Umbilical cord (tissue), 2 donors: ENCODE results near the gene TRIM31. TPM values are rescaled to one million over a fixed set of nuclear protein-coding genes. Genes with fewer than 3 reads are reported as not detected.
"Not testable (repeated sequence)": the region's sequence is repeated elsewhere in the genome, so short reads cannot be mapped to it uniquely, and the experiment has no call there.

Experiments
- DNase-seq: peaks from one replicate; pipeline ENCODE4 v3.0.0-alpha.2; 2015; ENCODE audit warnings: low spot score
- total RNA-seq: library from RNA; depleted of rRNA; stranded (reverse); fragments of >200 nt; gene quantifications from one replicate; pipeline ENCODE4 v1.2.3, GENCODE V29; 2014; ENCODE audit warnings: low replicate concordance; ENCODE audit not compliant: insufficient read depth

The TRIM31 gene
- total RNA-seq, 1 donor from 2014 or later: 1.7 TPM

DNA sequence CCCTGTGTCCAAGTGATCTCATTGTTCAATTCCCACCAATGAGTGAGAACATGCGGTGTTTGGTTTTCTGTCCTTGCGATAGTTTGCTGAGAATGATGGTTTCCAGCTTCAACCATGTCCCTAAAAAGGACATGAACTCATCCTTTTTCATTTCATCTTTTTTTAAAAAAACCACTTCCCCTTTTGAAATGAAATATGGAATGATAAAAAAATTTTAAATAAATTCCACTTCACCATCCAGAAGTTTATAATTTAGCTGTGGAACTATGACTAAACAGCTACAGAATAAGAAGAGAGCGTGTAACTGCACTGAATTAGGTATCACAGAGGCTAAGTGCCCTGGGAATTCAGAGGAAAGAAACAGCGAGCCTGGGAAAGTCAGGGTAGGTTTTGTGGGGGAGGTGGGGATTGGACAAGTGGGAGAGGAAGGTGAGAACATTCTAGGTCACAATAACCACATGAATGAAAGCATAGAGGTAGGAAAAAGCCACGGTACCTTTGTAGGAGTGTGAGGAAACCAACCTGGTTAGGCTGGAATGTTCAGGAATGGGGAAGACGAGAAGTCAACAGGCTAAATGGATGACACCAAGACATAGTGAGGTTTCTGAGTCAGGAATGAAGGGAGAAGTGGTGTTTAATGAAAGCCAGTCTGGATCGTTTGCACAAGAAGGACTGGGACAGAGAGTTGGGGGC is 37.1 kb upstream of the TRIM31 start:
- DNase-seq: no peak

DNA sequence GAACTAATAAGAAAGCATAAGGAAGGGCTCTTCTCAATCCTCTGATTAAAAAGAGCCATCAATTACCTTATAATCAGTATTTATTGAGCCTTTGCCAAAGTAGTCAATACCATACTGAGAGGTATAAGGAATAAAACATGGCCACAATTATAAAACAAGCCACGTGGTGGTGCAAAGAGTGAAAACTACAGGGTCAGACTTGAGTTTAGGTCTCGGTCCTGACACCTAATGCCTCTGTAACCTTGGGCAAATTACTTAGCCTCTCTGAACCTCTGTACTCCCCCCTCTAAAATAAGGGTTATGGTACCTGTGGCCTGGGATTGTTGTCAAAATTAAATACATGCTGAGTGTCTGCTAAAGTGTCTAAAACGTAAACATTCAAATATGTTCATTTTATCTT is 36.3 kb upstream of the TRIM31 start:
- no peak for DNase-seq

GRCh38 chr6:30147096-30147495 is 34.2 kb upstream of the TRIM31 start:
- DNase-seq: no peak

GRCh38 chr6:30145818-30146217 is 32.9 kb upstream of the TRIM31 start:
- no peak for DNase-seq

DNA sequence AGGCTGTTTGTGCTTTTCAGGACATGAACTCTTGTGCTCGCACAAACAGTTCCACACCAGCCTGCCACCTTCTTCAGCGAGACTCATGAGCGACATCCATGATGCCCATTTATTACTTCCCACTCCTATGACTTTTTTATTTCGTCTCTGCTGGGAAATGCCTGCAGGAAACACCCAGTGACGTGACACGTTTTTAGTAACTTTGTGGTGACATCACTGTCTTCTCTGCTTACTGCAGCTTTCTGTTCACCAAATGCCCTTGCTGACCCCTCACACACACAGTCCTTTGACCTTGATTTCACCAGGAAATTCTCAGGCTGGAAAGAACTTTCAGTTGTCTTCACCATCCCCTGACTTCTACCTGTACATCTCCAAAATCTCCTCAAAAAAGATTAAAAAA is 31.9 kb upstream of the TRIM31 start:
- no peak for DNase-seq

DNA sequence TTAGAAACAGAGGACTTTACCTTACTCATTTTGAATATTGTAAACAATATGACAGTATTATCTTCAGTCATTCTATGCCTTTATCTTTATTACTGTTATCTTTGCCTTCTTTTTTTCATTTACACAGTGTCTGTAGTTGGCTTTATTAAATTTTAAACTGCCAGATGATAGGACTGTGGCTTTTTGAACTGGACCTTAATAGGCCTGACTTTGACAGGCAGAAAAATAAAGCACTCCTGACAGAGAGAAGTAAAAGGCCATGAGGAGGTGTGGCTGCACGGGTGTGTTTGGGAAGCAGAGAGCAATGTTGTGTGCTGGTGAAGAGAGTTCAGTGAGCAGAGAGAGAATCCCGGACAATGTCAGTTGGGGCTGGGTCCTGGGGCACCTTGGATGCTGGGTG is 30.9 kb upstream of the TRIM31 start:
- no peak for DNase-seq

- no peak for DNase-seq
These were observed 29.8 kb upstream of the TRIM31 start for GRCh38 chr6:30142665-30143064.

DNA sequence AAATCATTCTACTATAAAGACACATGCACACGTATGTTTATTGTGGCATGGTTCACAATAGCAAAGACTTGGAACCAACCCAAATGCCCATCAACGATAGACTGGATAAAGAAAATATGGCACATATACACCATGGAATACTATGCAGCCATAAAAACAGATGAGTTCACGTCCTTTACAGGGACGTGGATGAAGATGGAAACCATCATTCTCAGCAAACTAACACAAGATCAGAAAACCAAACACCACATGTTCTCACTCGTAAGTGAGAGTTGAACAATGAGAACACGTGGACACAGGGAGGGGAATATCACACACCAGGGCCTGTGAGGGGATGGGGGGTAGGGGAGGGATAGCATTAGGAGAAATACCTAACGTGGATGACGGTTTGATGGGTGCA is 27.4 kb upstream of the TRIM31 start:
- DNase-seq: not testable (repeated sequence)

GRCh38 chr6:30136570-30137286 is 23.8 kb upstream of the TRIM31 start:
- no peak for DNase-seq

DNA sequence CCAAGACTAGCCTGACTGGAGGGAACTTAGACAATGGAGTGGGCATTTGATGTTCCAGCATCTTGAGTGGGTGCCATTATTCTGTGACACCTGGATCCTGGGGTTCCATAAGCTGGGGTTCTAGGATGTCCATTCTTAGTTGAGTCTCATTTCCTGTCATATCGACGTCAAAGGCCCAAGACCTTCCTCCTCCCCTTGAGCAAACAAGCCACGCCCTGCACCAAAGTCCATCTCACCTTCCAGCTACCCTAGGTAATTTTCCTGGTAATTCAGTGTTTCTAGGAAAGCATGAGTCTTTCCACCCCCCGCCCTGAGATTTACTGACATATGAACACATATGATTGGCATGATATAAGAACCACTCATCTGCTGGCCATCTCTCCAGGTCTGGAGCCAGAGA is 22.9 kb upstream of the TRIM31 start, which contains the start of gene TRIM40:
TSS of gene TRIM40 (plus strand) at position 384 of the 400 bp plus-strand sequence. CDS start 897 bp downstream, outside the sequence.
- DNase-seq: no peak

DNA sequence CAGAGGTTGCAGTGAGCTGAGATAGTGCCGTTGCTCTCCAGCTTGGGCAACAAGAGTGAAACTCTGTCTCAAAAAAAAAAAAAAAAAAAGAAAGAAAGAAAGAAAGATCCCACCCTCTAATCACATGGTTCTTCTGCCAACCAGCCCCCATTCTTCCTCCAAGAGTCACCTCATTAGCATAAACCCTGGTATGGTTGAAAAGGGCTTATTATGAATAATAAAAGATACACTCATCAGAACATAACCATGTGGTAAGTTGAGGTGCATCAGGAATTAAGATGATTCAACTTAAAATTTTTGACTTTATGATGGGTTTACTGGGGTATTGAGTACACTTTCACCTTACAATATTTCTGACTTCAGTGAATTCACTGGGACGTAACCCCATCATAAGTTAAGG is 22.3 kb upstream of the TRIM31 start:
- no peak for DNase-seq

GRCh38 chr6:30131947-30132497 is 19.1 kb upstream of the TRIM31 start:
- DNase-seq: no peak

- peak; percentile 84 for DNase-seq
These were observed 18.3 kb upstream of the TRIM31 start for GRCh38 chr6:30130887-30131862.

- no peak for DNase-seq
These were observed 17.3 kb upstream of the TRIM31 start for GRCh38 chr6:30130179-30130679.

GRCh38 chr6:30129265-30130178 is 16.6 kb upstream of the TRIM31 start:
- no peak for DNase-seq

DNA sequence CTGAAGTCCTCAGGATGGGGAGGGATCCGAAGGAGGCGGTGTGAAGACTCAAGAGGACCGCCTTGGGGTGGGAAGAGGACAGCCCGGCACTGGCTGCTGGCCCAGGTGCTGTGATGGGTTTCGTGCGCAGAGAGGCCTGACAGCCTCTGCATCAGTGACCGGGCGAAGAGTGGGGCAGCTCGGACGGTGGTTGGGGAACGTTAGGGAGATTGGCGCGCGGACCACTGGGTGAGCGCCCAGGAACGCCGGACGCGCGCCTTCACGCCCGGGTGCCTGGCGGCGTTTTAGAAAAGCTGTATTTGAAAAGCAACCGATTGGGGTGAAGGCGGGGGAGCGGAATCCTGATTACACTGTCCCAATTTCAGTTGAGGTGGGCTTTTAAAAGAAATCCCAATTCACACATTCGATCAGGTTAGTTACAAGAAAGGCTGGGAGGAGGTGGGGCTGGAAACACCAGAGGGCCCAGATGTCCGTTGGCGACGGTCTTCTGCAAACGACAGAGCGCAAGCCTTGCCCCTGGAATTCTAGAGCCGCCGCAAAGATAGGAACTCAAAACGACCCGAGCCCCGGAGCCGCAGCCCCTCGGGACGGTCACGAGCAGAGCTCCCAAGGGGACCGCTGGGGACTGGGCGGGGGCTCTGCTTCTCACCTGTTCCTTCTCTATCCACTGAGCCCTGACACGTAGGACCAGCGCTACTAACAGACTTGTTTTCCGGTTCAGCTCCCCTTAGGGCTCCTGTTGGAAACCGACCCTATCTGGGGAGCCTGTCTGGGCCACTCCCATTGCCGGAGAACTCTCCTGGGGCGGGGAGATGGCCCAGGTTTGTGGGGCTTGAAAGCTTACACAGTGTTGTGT is 14.6 kb upstream of the TRIM31 start:
- no peak for DNase-seq

- no peak for DNase-seq
These were observed 9.6 kb upstream of the TRIM31 start for GRCh38 chr6:30122515-30122914.

- no peak for DNase-seq
These were observed 8.8 kb upstream of the TRIM31 start for GRCh38 chr6:30121446-30122366.
